ENCODE measurements around the gene LPAR2. TPM values are rescaled to one million over a fixed set of nuclear protein-coding genes. Genes with fewer than 3 reads are reported as not detected.
"Not testable (repeated sequence)": the region's sequence is repeated elsewhere in the genome, so short reads cannot be mapped to it uniquely, and the experiment has no call there.

The LPAR2 gene
- total RNA-seq, 1 experiment from 2014 or later, result 5.9 TPM

GRCh38 chr19:19613506-19613905 lies 14.5 kb downstream of the LPAR2 start:
- DNase-seq (ENCODE audit: low read depth), result peak; percentile 58
- in situ Hi-C loops (cut with HindIII; ENCODE audit: low pct_unique_long_range_greater_than_20kb, low sequenced_read_pairs), result no loop called here

DNA sequence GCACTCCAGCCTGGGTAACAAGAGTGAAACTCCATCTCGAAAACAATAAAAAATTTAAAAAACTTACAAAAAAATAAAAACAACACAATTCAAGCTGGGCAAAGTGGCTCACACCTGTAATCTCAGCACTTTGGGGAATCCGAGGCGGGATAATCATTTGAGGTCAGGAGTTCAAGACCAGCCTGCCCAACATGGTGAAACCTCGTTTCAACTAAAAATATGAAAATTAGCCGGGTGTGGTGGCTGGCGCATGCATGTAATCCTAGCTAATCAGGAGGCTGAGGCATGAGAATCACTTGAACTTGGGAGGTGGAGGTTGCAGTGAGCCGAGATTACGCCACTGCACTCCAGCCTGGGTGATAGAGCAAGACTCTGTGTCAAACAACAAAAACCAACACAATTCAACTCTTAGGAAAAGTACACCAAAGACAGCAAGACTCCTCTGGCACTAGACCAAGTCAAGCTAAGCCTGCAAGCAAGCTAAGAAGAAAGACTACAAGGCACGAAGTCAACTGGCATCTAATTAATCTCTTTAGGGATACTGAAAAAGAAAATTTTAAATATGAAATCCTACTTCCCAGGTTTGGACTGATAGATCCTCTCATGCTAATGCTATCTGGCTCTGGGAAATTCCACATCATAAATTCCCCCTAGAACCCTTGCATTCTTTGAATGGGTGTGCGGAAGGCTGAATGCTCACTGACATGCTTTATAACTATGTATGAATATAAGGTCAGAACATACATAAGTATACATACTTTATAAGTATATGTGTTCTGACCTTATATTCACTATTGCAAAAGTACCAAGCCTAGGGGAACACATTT lies 17.4 kb downstream of the LPAR2 start:
- DNase-seq (ENCODE audit: low read depth), result no peak
- in situ Hi-C loops (cut with HindIII; ENCODE audit: low pct_unique_long_range_greater_than_20kb, low sequenced_read_pairs), result no loop called here

GRCh38 chr19:19606686-19607085 lies 21.3 kb downstream of the LPAR2 start:
- DNase-seq (ENCODE audit: low read depth); in situ Hi-C loops (cut with HindIII; ENCODE audit: low pct_unique_long_range_greater_than_20kb, low sequenced_read_pairs): not testable (repeated sequence)

DNA sequence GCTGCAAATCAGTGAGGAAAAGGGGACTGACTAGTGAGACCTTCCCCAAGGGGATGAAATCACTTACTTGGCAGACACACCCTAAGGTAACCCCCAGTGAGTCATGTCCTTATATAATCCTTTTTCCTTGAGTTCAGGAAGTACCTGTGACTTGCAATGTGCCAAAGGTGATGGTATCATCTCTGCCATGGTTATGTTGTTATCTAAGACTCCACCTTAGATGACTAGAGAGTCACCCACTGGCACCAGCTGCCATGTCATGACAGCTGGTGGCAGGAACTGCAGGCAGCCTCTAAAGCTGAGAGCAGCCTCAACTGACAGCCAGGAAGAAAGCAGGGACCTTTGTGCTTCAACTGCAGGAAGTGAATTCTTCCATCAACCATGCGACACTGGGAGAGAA lies 22.0 kb downstream of the LPAR2 start:
- peak; percentile 87 for DNase-seq (ENCODE audit: low read depth)
- in situ Hi-C loops (cut with HindIII; ENCODE audit: low pct_unique_long_range_greater_than_20kb, low sequenced_read_pairs), result no loop called here

DNA sequence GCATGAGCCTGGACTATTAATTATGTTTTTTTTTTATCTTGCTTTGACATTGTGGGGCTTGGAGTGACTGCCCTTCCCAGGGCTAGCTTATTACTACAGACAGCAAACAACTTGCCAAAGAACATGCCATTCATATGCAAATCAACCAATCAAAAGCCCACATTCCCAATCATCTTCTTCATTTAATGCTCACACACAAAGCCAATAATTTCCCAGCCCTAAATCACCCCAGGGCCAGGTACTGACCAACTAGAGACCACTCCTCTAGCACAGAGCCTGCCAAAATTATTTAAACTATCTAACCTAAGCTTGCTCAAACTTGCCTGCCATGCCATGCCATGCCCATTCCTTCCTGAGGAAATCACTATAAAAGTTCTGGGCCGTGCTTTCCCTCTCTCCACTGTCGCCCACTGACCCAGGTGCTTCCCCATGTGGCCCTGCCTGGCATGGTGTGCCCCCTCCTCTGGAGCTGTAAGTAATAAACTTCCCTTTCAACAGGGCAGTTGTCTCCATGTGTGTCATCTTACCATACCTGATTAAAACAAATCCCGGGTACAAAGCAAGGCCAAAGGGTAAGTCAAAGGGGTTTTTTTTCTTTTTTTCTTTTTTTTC lies 25.2 kb downstream of the LPAR2 start:
- no peak for DNase-seq (ENCODE audit: low read depth)
- in situ Hi-C loops (cut with HindIII; ENCODE audit: low pct_unique_long_range_greater_than_20kb, low sequenced_read_pairs), result no loop called here

GRCh38 chr19:19602136-19602712 lies 25.8 kb downstream of the LPAR2 start:
- DNase-seq (ENCODE audit: low read depth), result no peak
- in situ Hi-C loops (cut with HindIII; ENCODE audit: low pct_unique_long_range_greater_than_20kb, low sequenced_read_pairs), result no loop called here

- DNase-seq (ENCODE audit: low read depth), result no peak
- in situ Hi-C loops (cut with HindIII; ENCODE audit: low pct_unique_long_range_greater_than_20kb, low sequenced_read_pairs), result no loop called here
These were observed 27.2 kb downstream of the LPAR2 start for GRCh38 chr19:19600793-19601330.

DNA sequence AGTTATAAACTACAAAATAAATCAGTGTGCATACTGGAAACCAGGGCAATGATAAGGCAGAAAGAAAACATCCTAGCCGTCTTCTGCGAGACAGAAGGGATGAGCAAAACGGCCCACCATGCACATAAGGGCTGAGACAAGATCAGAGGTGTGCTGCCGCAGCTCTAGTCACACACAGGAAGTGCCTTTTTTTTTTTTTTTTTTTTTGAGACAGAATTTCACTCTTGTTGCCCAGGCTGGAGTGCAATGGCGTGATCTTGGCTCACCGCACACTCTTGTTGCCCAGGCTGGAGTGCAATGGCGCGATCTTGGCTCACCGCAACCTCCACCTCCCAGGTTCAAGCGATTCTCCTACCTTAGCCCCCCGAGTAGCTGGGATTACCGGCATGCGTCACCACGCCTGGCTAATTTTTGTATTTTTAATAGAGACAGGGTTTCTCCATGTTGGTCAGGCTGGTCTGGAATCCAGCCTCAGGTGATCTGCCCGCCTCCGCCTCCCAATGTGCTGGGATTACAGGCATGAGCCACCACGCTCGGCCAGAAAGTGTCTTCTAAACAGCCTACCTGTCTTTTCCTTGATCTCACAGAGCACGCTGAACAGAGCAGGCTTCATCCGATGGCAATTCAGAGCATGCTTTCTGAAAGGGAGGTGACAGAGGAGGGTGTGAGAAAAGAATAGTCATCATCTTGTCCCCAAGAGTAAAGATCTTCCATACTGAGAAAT lies 29.1 kb downstream of the LPAR2 start:
- DNase-seq (ENCODE audit: low read depth); in situ Hi-C loops (cut with HindIII; ENCODE audit: low pct_unique_long_range_greater_than_20kb, low sequenced_read_pairs): not testable (repeated sequence)

DNA sequence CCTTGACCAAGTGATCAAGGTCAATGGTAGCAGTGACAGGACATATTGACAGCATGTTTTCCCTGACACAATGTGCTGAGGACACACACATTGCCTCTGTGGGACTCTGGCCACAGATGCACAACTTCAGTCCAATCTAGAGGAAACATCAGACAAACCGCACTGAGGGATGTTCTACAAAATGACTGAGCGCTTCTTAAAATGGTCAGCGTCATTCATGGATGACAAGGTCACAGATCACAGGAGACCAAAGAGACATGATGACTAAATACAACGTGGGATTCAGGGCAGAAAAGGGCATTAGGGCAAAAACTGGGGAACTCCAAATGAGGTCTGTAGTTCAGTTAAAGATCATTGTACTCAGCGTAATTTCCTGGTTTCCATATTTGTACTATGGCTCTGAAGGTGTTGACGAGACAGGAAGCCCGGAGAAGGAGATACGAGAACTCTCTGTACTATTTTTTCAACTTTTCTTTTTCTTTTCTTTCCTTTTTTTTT lies 30.2 kb downstream of the LPAR2 start:
- peak; percentile 82 for DNase-seq (ENCODE audit: low read depth)
- in situ Hi-C loops (cut with HindIII; ENCODE audit: low pct_unique_long_range_greater_than_20kb, low sequenced_read_pairs), result no loop called here

DNA sequence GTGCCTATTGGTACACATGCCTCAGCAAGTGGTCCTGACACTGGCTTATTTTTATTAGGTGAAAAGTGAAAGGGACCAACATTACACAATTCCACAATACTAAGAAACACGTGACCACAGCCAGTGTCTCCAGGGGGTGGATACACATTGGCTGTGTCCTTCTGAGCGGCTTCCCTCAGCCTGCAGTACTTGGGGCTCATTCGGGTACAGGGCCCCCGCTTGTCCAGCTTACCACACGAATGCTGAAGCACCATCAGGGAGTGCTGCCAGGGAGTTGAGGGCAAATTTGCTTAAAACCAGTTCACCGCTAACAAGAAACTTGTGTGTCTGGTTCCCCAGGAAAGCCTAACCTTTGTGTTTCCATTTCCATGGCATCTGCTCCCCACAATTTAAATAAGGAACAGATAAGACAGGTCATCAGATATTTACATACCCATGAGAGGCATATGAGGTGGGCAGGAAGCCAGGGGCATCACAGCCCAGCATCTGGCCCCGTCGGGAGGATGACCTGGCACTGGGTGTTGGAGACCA lies 32.8 kb downstream of the LPAR2 start:
- in situ Hi-C loops (cut with HindIII; ENCODE audit: low pct_unique_long_range_greater_than_20kb, low sequenced_read_pairs), result no loop called here
- DNase-seq (ENCODE audit: low read depth), result no peak

DNA sequence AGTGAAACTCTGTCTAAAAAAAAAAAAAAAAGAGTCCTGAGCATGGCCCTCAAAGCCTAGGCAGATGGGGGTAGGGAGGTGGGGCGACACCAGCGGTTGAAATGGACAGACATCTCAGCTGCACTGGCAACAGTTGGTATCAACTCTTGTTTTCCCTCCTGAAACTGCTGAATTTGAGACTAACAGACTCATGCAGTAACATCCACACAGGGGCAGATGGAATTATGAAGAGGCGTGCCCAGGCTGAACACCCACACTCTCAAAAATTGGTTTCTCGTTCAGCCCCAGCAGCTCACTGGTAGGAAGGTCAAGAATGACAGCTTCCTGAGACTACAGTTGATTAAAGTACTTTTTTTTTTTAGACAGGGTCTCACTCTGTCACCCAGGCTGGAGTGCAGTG lies 33.6 kb downstream of the LPAR2 start:
- in situ Hi-C loops (cut with HindIII; ENCODE audit: low pct_unique_long_range_greater_than_20kb, low sequenced_read_pairs), result no loop called here
- no peak for DNase-seq (ENCODE audit: low read depth)

GRCh38 chr19:19592690-19593089 lies 35.3 kb downstream of the LPAR2 start:
- in situ Hi-C loops (cut with HindIII; ENCODE audit: low pct_unique_long_range_greater_than_20kb, low sequenced_read_pairs), result no loop called here
- no peak for DNase-seq (ENCODE audit: low read depth)

DNA sequence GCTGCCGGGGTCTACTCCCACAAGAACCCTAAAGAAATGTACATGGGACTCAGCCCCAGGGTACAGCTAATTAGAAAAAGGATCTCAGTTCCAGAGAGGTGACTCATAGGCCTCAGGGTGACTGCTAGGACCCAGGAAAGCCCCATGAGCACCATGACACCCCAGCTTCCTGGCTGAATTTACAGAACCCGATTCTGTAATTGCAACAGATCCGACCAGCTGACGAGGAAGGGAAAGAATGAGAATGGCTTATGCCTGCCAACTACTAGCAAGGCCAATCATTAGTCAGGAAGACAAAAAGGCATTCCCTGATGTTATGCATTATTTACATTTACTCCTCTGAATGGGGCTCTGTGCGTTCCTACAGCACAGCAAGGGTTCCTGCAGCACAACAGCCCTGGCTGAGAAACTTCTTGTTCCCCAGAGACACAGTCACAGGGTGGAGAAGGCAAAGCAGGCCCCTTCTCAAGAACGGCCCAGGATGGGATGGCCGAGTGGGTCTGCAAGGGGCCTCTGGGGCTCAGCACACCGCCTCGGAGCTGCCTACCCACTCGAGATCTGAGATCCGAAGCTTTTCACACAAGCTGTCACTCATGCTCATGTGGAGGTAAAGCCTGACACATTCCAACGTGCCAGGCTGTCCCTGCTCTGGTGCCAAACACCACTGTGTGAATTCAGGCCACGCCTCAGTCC lies 36.7 kb downstream of the LPAR2 start:
- peak; percentile 80 for DNase-seq (ENCODE audit: low read depth)
- in situ Hi-C loops (cut with HindIII; ENCODE audit: low pct_unique_long_range_greater_than_20kb, low sequenced_read_pairs), result no loop called here

- DNase-seq (ENCODE audit: low read depth), result no peak
- in situ Hi-C loops (cut with HindIII; ENCODE audit: low pct_unique_long_range_greater_than_20kb, low sequenced_read_pairs), result no loop called here
These were observed 39.5 kb downstream of the LPAR2 start for GRCh38 chr19:19588546-19588945.

DNA sequence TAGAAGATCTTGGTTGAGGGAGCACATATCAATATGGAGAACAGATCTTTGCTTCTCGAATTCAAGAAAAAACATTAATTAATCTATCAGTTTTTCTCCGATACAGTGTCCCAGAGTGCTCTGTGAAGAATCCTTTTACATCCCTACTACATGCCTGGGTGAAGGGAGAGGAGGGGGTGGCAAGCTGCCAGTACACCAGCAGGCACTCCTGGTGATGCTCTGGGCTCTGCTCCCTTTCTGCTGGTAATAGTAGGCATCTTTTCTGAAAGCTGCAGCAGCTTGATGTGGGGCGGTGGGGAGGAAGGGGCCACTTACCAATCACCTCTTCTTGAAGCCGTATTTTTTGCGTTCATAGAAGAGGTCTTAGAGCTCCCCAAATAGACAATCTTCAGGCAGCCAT lies 40.2 kb downstream of the LPAR2 start:
- in situ Hi-C loops (cut with HindIII; ENCODE audit: low pct_unique_long_range_greater_than_20kb, low sequenced_read_pairs), result no loop called here
- DNase-seq (ENCODE audit: low read depth), result no peak

DNA sequence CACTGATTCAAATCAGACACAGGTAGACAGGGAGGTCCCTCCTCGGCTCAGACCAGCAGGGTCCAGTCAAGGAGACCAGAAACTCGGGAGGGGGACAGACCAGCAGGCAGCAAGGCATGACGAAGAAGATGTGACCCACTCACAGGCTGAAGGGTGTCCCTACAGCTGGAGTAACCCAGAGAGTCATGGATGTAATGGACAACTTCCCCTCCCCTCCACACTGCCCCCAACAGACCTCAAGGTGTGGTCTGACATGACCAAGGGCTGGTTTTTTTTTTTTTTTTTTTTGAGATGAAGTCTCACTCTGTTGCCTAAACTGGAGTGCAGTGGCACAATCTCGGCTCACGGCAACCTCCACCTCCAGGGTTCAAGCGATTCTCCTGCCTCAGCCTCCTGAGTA lies 43.7 kb downstream of the LPAR2 start:
- DNase-seq (ENCODE audit: low read depth), result no peak
- in situ Hi-C loops (cut with HindIII; ENCODE audit: low pct_unique_long_range_greater_than_20kb, low sequenced_read_pairs), result no loop called here

- in situ Hi-C loops (cut with HindIII; ENCODE audit: low pct_unique_long_range_greater_than_20kb, low sequenced_read_pairs), result no loop called here
- no peak for DNase-seq (ENCODE audit: low read depth)
These were observed 45.5 kb downstream of the LPAR2 start for GRCh38 chr19:19582471-19582870.

DNA sequence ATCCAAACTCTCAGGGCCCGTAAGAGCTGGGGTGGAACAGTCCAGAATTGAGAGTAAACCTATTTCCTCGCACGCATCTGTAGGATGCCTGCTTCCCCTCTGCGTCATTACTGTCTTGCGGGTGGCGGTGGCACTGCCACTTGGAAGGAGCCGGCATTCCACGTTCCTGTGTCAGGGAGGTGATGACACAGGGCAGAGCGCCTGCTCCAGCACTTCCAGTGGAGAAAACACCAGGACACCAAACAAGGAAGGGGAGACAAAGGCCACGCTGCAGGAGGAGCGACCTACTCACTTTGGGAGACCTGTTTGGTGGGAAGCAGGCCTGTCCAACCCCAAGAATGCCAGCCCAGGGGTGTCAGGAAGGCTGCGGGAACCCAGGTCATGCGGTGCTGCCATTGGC lies 46.6 kb downstream of the LPAR2 start:
- in situ Hi-C loops (cut with HindIII; ENCODE audit: low pct_unique_long_range_greater_than_20kb, low sequenced_read_pairs), result no loop called here
- DNase-seq (ENCODE audit: low read depth), result no peak

Measured in Caki2 (cell line).